GM12878 (cell line): ENCODE results near the gene ABCF1. TPM values are rescaled to one million over a fixed set of nuclear protein-coding genes. Genes with fewer than 3 reads are reported as not detected.
A peak's percentile ranks its signal among the peaks of the same experiment; 100 is the strongest.

ENCODE experiments used
- ASH2L ChIP-seq: fragments of 300-600, 200-600 bp; sonication (generic); IDR thresholded peaks from 2 replicates; pipeline ENCODE4 v1.6.1; 2017; ENCODE audit warnings: low read depth, mild to moderate bottlenecking, borderline replicate concordance
- CHD2 ChIP-seq: IDR thresholded peaks from 2 replicates; pipeline ENCODE4 v1.6.1; 2011; ENCODE audit warnings: low read depth, low read length, improper control_type of control experiment, borderline replicate concordance
- FOS ChIP-seq: IDR thresholded peaks from 3 replicates; pipeline ENCODE4 v1.6.1; 2011; ENCODE audit warnings: borderline replicate concordance; ENCODE audit not compliant: insufficient read length; ENCODE audit errors: extremely low read depth
- HDGF ChIP-seq: fragments of 450-650 bp; IDR thresholded peaks from 2 replicates; pipeline ENCODE4 v1.6.1; 2016; ENCODE audit warnings: antibody characterized with exemption
- IRF4 ChIP-seq: IDR thresholded peaks from 2 replicates; pipeline ENCODE4 v1.6.1; 2011; ENCODE audit warnings: low read depth, low read length
- NFXL1 ChIP-seq: fragments of 450-650 bp; IDR thresholded peaks from 2 replicates; pipeline ENCODE4 v1.6.1; 2017; ENCODE audit warnings: antibody characterized with exemption, mild to moderate bottlenecking, borderline replicate concordance
- NR2C1 ChIP-seq: fragments of 450-650 bp; IDR thresholded peaks from 2 replicates; pipeline ENCODE4 v1.6.1; 2017; ENCODE audit warnings: antibody characterized with exemption, mild to moderate bottlenecking, moderate library complexity
- RAD51 ChIP-seq: fragments of 450-650 bp; IDR thresholded peaks from 2 replicates; pipeline ENCODE4 v1.6.1; 2016; ENCODE audit warnings: moderate library complexity, mild to moderate bottlenecking, inconsistent platforms
- SREBF2 ChIP-seq: IDR thresholded peaks from 2 replicates; pipeline ENCODE4 v1.6.1; 2012; ENCODE audit warnings: mild to moderate bottlenecking, low read length
- TAF1 ChIP-seq: IDR thresholded peaks from 2 replicates; pipeline ENCODE4 v1.6.1; 2011; ENCODE audit warnings: mild to moderate bottlenecking, low read depth, low read length, borderline replicate concordance
- WRNIP1 ChIP-seq: IDR thresholded peaks from 2 replicates; pipeline ENCODE4 v1.6.1; 2011; ENCODE audit warnings: low read depth, low read length, improper control_type of control experiment, borderline replicate concordance
- YY1 ChIP-seq: IDR thresholded peaks from 2 replicates; pipeline ENCODE4 v1.6.1; 2011; ENCODE audit warnings: low read depth, mild to moderate bottlenecking, low read length
- polyA plus RNA-seq, 11 experiments: library from polyadenylated mRNA; depleted of rRNA in 4 of 11; unstranded in 6 of 11; stranded (reverse) in 5 of 11; fragments of >200 nt; fragmentation: Nextera tagmentation in 4 of 11; fragmentation: Illumina TruSeq in 1 of 11; extraction: Ambion mirVana in 4 of 11; extraction: Trizol in 1 of 11; gene quantifications; 1 replicate in 1 of 11; 2 replicates in 10 of 11; pipeline versions ENCODE4 v1.2.1 to v1.2.3, GENCODE V29; 2011 to 2016; ENCODE audit warnings: inconsistent platforms in 2 of 11, missing spikeins in 2 of 11, low read depth in 1 of 11
- total RNA-seq, 4 experiments: library from RNA; depleted of rRNA in 3 of 4; stranded (reverse); fragments of >200 nt in 3 of 4; fragmentation: Illumina TruSeq in 1 of 4; extraction: Trizol in 1 of 4; gene quantifications; 2 replicates each; pipeline versions ENCODE4 v1.2.1 to v1.2.3, GENCODE V29; 2013 to 2021
- TF ChIP-seq, protein P1 (sequence below): fragments of 450-650 bp; formaldehyde crosslinking; IDR thresholded peaks from 2 replicates; pipeline ENCODE4 v1.5.0; 2022; ENCODE audit warnings: mild to moderate bottlenecking, missing genetic modification characterization
- TF ChIP-seq, protein P2 (sequence below): fragments of 450-650 bp; IDR thresholded peaks from 2 replicates; pipeline ENCODE4 v1.6.1; 2018; ENCODE audit warnings: borderline replicate concordance, mild to moderate bottlenecking; ENCODE audit not compliant: partially characterized antibody
- TF ChIP-seq, protein P3 (sequence below): fragments of 450-650 bp; IDR thresholded peaks from 2 replicates; pipeline ENCODE4 v1.6.1; 2016; ENCODE audit warnings: mild to moderate bottlenecking
- TF ChIP-seq, protein P4 (sequence below): IDR thresholded peaks from 2 replicates; pipeline ENCODE4 v1.6.1; 2011; ENCODE audit warnings: borderline replicate concordance, low read depth, mild to moderate bottlenecking, moderate library complexity, mixed read lengths, low read length; ENCODE audit not compliant: insufficient read depth; ENCODE audit errors: extremely low read length
- TF ChIP-seq, protein P5 (sequence below): fragments of 450-650 bp; formaldehyde crosslinking; IDR thresholded peaks from 2 replicates; pipeline ENCODE4 v1.4.0; 2022; ENCODE audit warnings: mild to moderate bottlenecking, moderate library complexity

The ABCF1 gene
- total and polyA plus RNA-seq, 10 of the 15 experiments (the other 5 are each of a cell fraction or from before 2014, with no cell fraction given), result 21.3 to 79.6 (median 55.9) TPM

DNA sequence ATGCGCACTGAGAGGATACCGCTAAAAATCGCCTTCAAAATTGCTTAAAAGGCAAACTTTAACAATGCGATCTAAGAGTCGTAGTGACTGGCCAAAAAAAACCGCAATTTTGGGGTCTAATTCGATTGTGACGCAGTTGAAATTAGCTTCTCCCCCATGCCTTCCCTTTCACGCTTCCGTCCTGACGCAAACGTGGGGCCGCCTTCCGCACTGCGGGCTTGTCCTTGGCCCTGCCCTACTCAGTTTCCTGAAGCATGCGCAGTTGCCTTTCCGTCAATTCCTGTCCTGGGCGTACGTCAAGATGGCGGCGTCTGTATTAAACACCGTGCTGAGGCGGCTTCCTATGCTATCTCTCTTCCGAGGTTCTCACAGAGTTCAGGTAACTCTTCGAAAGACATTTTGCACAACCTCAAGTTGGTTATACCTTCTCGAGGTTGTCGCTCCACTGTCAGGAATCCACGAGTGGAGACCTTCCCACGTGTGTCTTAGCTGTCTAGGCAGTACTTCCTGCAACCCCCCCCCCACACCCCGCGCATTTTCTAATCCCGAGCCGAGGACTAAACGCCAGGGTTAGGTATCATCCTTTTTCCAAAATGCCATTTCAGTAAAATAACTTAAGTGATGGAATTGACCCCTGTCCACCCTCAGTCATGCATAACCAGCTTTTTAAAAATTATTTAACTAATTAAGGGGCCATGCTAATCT, 46.5 kb downstream of the ABCF1 start, which contains the start of gene MRPS18B (continued):
- TF ChIP-seq, protein P1, sequence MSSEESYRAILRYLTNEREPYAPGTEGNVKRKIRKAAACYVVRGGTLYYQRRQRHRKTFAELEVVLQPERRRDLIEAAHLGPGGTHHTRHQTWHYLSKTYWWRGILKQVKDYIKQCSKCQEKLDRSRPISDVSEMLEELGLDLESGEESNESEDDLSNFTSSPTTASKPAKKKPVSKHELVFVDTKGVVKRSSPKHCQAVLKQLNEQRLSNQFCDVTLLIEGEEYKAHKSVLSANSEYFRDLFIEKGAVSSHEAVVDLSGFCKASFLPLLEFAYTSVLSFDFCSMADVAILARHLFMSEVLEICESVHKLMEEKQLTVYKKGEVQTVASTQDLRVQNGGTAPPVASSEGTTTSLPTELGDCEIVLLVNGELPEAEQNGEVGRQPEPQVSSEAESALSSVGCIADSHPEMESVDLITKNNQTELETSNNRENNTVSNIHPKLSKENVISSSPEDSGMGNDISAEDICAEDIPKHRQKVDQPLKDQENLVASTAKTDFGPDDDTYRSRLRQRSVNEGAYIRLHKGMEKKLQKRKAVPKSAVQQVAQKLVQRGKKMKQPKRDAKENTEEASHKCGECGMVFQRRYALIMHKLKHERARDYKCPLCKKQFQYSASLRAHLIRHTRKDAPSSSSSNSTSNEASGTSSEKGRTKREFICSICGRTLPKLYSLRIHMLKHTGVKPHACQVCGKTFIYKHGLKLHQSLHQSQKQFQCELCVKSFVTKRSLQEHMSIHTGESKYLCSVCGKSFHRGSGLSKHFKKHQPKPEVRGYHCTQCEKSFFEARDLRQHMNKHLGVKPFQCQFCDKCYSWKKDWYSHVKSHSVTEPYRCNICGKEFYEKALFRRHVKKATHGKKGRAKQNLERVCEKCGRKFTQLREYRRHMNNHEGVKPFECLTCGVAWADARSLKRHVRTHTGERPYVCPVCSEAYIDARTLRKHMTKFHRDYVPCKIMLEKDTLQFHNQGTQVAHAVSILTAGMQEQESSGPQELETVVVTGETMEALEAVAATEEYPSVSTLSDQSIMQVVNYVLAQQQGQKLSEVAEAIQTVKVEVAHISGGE (CRISPR knock-in tag), result no peak
- TF ChIP-seq FOS (no peak), CHD2 (no peak), NFXL1 (no peak), ASH2L (no peak), WRNIP1 (no peak; the same call in 1 of the 2 replicates), NR2C1 (peak; percentile 56; the same call in 1 of the 2 replicates), IRF4 (no peak), TAF1 (peak; percentile 97), RAD51 (no peak; the same call in 1 of the 2 replicates), YY1 (peak; percentile 99), SREBF2 (no peak), HDGF (no peak)
- TF ChIP-seq, protein P2, sequence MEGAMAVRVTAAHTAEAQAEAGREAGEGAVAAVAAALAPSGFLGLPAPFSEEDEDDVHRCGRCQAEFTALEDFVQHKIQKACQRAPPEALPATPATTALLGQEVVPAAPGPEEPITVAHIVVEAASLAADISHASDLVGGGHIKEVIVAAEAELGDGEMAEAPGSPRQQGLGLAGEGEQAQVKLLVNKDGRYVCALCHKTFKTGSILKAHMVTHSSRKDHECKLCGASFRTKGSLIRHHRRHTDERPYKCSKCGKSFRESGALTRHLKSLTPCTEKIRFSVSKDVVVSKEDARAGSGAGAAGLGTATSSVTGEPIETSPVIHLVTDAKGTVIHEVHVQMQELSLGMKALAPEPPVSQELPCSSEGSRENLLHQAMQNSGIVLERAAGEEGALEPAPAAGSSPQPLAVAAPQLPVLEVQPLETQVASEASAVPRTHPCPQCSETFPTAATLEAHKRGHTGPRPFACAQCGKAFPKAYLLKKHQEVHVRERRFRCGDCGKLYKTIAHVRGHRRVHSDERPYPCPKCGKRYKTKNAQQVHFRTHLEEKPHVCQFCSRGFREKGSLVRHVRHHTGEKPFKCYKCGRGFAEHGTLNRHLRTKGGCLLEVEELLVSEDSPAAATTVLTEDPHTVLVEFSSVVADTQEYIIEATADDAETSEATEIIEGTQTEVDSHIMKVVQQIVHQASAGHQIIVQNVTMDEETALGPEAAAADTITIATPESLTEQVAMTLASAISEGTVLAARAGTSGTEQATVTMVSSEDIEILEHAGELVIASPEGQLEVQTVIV, result peak; percentile 80
- TF ChIP-seq, protein P3, sequence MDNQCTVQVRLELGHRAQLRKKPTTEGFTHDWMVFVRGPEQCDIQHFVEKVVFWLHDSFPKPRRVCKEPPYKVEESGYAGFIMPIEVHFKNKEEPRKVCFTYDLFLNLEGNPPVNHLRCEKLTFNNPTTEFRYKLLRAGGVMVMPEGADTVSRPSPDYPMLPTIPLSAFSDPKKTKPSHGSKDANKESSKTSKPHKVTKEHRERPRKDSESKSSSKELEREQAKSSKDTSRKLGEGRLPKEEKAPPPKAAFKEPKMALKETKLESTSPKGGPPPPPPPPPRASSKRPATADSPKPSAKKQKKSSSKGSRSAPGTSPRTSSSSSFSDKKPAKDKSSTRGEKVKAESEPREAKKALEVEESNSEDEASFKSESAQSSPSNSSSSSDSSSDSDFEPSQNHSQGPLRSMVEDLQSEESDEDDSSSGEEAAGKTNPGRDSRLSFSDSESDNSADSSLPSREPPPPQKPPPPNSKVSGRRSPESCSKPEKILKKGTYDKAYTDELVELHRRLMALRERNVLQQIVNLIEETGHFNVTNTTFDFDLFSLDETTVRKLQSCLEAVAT, result 0 out of 2 replicates have a peak, but pooled peaks have one; percentile 70
- TF ChIP-seq, protein P4, sequence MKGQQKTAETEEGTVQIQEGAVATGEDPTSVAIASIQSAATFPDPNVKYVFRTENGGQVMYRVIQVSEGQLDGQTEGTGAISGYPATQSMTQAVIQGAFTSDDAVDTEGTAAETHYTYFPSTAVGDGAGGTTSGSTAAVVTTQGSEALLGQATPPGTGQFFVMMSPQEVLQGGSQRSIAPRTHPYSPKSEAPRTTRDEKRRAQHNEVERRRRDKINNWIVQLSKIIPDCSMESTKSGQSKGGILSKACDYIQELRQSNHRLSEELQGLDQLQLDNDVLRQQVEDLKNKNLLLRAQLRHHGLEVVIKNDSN, result no peak
- TF ChIP-seq, protein P5, sequence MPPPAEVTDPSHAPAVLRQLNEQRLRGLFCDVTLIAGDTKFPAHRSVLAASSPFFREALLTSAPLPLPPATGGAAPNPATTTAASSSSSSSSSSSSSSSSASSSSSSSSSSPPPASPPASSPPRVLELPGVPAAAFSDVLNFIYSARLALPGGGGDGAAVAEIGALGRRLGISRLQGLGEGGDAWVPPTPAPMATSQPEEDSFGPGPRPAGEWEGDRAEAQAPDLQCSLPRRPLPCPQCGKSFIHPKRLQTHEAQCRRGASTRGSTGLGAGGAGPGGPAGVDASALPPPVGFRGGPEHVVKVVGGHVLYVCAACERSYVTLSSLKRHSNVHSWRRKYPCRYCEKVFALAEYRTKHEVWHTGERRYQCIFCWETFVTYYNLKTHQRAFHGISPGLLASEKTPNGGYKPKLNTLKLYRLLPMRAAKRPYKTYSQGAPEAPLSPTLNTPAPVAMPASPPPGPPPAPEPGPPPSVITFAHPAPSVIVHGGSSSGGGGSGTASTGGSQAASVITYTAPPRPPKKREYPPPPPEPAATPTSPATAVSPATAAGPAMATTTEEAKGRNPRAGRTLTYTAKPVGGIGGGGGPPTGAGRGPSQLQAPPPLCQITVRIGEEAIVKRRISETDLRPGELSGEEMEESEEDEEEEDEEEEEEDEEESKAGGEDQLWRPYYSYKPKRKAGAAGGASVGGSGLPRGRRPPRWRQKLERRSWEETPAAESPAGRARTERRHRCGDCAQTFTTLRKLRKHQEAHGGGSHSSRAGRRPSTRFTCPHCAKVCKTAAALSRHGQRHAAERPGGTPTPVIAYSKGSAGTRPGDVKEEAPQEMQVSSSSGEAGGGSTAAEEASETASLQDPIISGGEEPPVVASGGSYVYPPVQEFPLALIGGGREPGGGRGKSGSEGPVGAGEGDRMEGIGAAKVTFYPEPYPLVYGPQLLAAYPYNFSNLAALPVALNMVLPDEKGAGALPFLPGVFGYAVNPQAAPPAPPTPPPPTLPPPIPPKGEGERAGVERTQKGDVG (CRISPR knock-in tag), result no peak
